OCI-LY1 (cell line): ENCODE results near the gene TUBB2A.
A peak's percentile ranks its signal among the peaks of the same experiment; 100 is the strongest.

Source experiments
- H2AFZ ChIP-seq: fragments of 200-600 bp; sonication (generic), shearing (Covaris generic); 2 replicates; pipeline ENCODE4 v1.6.0; 2014; ENCODE audit warnings: antibody characterized with exemption, mild to moderate bottlenecking, low read length
- H3F3A ChIP-seq: fragments of 200-600 bp; sonication (generic), shearing (Covaris generic); 2 replicates; pipeline ENCODE4 v1.6.0; 2014; ENCODE audit warnings: mild to moderate bottlenecking, antibody characterized with exemption, low read length, moderate library complexity; ENCODE audit not compliant: insufficient read depth
- H3K27ac ChIP-seq: fragments of 200-600 bp; sonication (generic); 2 replicates; pipeline ENCODE4 v1.5.1; 2014; ENCODE audit warnings: low read length, mixed run types, mild to moderate bottlenecking, low read depth; ENCODE audit not compliant: poor library complexity, severe bottlenecking
- H3K27me3 ChIP-seq: fragments of 200-600 bp; sonication (generic); 2 replicates; pipeline ENCODE4 v1.6.0; 2014; ENCODE audit warnings: antibody characterized with exemption, mild to moderate bottlenecking, low read length, moderate library complexity; ENCODE audit not compliant: insufficient read depth
- H3K36me3 ChIP-seq: fragments of 200-600 bp; sonication (generic); 2 replicates; pipeline ENCODE4 v1.6.1; 2014; ENCODE audit warnings: mild to moderate bottlenecking, antibody characterized with exemption, low read length, moderate library complexity, mixed read lengths; ENCODE audit not compliant: insufficient read depth
- H3K4me1 ChIP-seq: fragments of 200-600 bp; sonication (generic); 2 replicates; pipeline ENCODE4 v1.5.1; 2014; ENCODE audit warnings: mild to moderate bottlenecking, low read length, moderate library complexity; ENCODE audit not compliant: insufficient read depth, severe bottlenecking
- H3K4me2 ChIP-seq: fragments of 200-600 bp; sonication (generic), shearing (Covaris generic); 2 replicates; pipeline ENCODE4 v1.6.1; 2014; ENCODE audit warnings: low read length
- H3K4me3 ChIP-seq: fragments of 200-600 bp; sonication (generic); 2 replicates; pipeline ENCODE4 v1.5.1; 2014; ENCODE audit warnings: low read length, low read depth, mild to moderate bottlenecking, mixed read lengths; ENCODE audit not compliant: poor library complexity, severe bottlenecking
- H3K79me2 ChIP-seq: fragments of 200-600 bp; shearing (Covaris generic); 2 replicates; pipeline ENCODE4 v1.6.1; 2016; ENCODE audit warnings: mixed run types, low read length, mixed read lengths; ENCODE audit not compliant: insufficient read depth
- H3K9ac ChIP-seq: fragments of 200-600 bp; sonication (generic), shearing (Covaris generic); 2 replicates; pipeline ENCODE4 v1.6.1; 2014; ENCODE audit warnings: mild to moderate bottlenecking, low read length, mixed read lengths
- H3K9me2 ChIP-seq: fragments of 200-600 bp; sonication (generic), shearing (Covaris generic); 2 replicates; pipeline ENCODE4 v1.6.1; 2014; ENCODE audit warnings: low read depth, mild to moderate bottlenecking, low read length, mixed read lengths
- H3K9me3 ChIP-seq: fragments of 200-600 bp; shearing (Covaris generic); 2 replicates; pipeline ENCODE4 v1.6.1; 2014; ENCODE audit warnings: low read length, mixed read lengths
- H4K20me1 ChIP-seq: fragments of 200-600 bp; sonication (generic), shearing (Covaris generic); 2 replicates; pipeline ENCODE4 v1.6.0; 2016; ENCODE audit warnings: mild to moderate bottlenecking, low read length; ENCODE audit not compliant: insufficient read depth
- EZH2 ChIP-seq: fragments of 200-600 bp; sonication (generic), shearing (Covaris generic); IDR thresholded peaks from 2 replicates; pipeline ENCODE4 v1.8.0; 2017; ENCODE audit warnings: borderline replicate concordance, mixed run types, mild to moderate bottlenecking, antibody characterized with exemption, low read length, moderate library complexity, mixed read lengths
- TF ChIP-seq, protein P1 (sequence below): fragments of 200-600 bp; sonication (generic), shearing (Covaris generic); IDR thresholded peaks from 2 replicates; pipeline ENCODE4 v1.5.1; 2017; ENCODE audit warnings: mild to moderate bottlenecking, antibody characterized with exemption, low read length, moderate library complexity, mixed read lengths

TUBB2A gene

GRCh38 chr6:3195695-3196497, 38.6 kb upstream of the TUBB2A start:
- H3K27ac ChIP-seq: no peak overlapping the region
- H3K4me2 ChIP-seq: peak overlapping the region; percentile 6; the same call in 1 of the 2 replicates
- no peaks in the 10 kb centered on the region for H3K79me2 ChIP-seq
- H3K9me2 ChIP-seq: no peaks in the 10 kb centered on the region
- H4K20me1 ChIP-seq: no peaks in the 10 kb centered on the region
- peak overlapping the region; percentile 0 for H3K4me3 ChIP-seq
- peaks cover 7% of the 10 kb centered on the region for H3K4me1 ChIP-seq
- H3K9ac ChIP-seq: no peak overlapping the region
- H2AFZ ChIP-seq: no peak overlapping the region
- TF ChIP-seq EZH2: no peak
- TF ChIP-seq, protein P1, sequence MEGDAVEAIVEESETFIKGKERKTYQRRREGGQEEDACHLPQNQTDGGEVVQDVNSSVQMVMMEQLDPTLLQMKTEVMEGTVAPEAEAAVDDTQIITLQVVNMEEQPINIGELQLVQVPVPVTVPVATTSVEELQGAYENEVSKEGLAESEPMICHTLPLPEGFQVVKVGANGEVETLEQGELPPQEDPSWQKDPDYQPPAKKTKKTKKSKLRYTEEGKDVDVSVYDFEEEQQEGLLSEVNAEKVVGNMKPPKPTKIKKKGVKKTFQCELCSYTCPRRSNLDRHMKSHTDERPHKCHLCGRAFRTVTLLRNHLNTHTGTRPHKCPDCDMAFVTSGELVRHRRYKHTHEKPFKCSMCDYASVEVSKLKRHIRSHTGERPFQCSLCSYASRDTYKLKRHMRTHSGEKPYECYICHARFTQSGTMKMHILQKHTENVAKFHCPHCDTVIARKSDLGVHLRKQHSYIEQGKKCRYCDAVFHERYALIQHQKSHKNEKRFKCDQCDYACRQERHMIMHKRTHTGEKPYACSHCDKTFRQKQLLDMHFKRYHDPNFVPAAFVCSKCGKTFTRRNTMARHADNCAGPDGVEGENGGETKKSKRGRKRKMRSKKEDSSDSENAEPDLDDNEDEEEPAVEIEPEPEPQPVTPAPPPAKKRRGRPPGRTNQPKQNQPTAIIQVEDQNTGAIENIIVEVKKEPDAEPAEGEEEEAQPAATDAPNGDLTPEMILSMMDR: no peak
- H3K36me3 ChIP-seq: no peaks in the 10 kb centered on the region
- H3F3A ChIP-seq: no peaks in the 10 kb centered on the region
- peaks cover 2% of the 10 kb centered on the region; the same call in 1 of the 2 replicates for H3K9me3 ChIP-seq
- peaks cover under 1% of the 10 kb centered on the region; the same call in 1 of the 2 replicates for H3K27me3 ChIP-seq

DNA sequence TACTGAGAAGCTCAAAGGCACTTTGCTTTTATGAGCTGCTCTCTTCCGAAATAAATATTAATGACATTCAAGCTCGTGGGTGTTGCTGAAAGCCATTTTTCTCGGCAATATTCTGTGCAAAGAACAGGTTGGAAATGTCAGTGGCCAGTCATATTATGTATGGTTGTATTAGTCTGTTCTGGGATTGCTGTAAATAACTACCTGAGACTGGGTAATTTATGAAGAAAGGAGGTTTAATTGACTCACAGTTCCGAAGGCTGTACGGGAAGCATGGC, 38.0 kb upstream of the TUBB2A start:
- H3K79me2 ChIP-seq: no peaks in the 10 kb centered on the region
- H3K9ac ChIP-seq: no peak overlapping the region
- no peaks in the 10 kb centered on the region for H3K36me3 ChIP-seq
- no peaks in the 10 kb centered on the region for H3F3A ChIP-seq
- H3K4me3 ChIP-seq: peak overlapping the region; percentile 0
- H3K9me3 ChIP-seq: peaks cover under 1% of the 10 kb centered on the region; the same call in 1 of the 2 replicates
- H3K4me1 ChIP-seq: peaks cover 7% of the 10 kb centered on the region
- H4K20me1 ChIP-seq: no peaks in the 10 kb centered on the region
- H2AFZ ChIP-seq: no peak overlapping the region
- no peak overlapping the region for H3K27ac ChIP-seq
- peak overlapping the region; percentile 6; the same call in 1 of the 2 replicates for H3K4me2 ChIP-seq
- H3K9me2 ChIP-seq: no peaks in the 10 kb centered on the region
- TF ChIP-seq, protein P1: no peak
- no peak for TF ChIP-seq EZH2
- peaks cover 6% of the 10 kb centered on the region; the same call in 1 of the 2 replicates for H3K27me3 ChIP-seq

GRCh38 chr6:3194535-3195419, 37.4 kb upstream of the TUBB2A start:
- H3K4me3 ChIP-seq: peak overlapping the region; percentile 0
- H3K79me2 ChIP-seq: no peaks in the 10 kb centered on the region
- no peak overlapping the region for H3K27ac ChIP-seq
- H3K9me3 ChIP-seq: no peaks in the 10 kb centered on the region
- peaks cover 7% of the 10 kb centered on the region for H3K4me1 ChIP-seq
- no peak overlapping the region; the same call in 1 of the 2 replicates for H3K4me2 ChIP-seq
- H3K27me3 ChIP-seq: peaks cover 6% of the 10 kb centered on the region; the same call in 1 of the 2 replicates
- TF ChIP-seq, protein P1: no peak
- no peak for TF ChIP-seq EZH2
- no peaks in the 10 kb centered on the region for H3K9me2 ChIP-seq
- H3F3A ChIP-seq: no peaks in the 10 kb centered on the region
- H3K36me3 ChIP-seq: no peaks in the 10 kb centered on the region
- no peak overlapping the region for H3K9ac ChIP-seq
- H4K20me1 ChIP-seq: no peaks in the 10 kb centered on the region
- no peak overlapping the region for H2AFZ ChIP-seq
